ENCODE data around the gene IZUMO2. TPM values are rescaled to one million over a fixed set of nuclear protein-coding genes. Genes with fewer than 3 reads are reported as not detected.

Gene IZUMO2
- polyA plus RNA-seq, 1 of the 3 experiments (the other 2 are of a cell fraction) = not detected

DNA sequence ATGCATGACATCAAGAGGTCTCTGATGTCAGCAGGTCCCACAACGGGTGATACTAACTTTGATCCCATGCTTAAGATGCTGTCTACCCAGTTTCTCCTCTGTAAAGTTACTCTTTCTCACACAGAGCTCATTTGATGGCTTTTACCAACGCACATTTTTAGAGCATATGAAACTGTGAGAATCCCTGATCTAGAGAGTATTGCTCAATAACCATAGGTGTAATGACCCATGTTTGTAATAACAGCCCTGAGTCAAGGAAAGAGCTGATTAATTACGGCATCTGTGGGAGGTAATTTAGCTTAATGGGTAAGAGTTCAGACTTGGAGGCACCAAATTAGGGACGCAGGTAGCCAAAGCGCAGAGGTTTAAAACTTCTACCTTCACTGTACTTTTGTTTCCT lies 18.0 kb upstream of the IZUMO2 start:
- Histone ChIP-seq H4K20me1 (ENCODE audit: insufficient read depth) (no peaks in the 10 kb centered on the region), H3K9ac (no peak overlapping the region), H3K9me3 (no peaks in the 10 kb centered on the region), H3F3A (replicated peaks; ENCODE audit: insufficient read depth) (no peaks in the 10 kb centered on the region), H3K36me3 (replicated peaks in 1 of 2; ENCODE audit: control insufficient read depth in 1 of 2, insufficient read depth in 2 of 2, low read length in 1 of 2) (no peaks in the 10 kb centered on the region), H3K9me2 (no peaks in the 10 kb centered on the region), H3K79me2 (ENCODE audit: insufficient read depth) (no peaks in the 10 kb centered on the region), H3K27me3 (ENCODE audit: insufficient read depth) (peaks cover 9% of the 10 kb centered on the region; the same call in 1 of the 2 replicates), H3K4me2 (no peak overlapping the region), H2AFZ (ENCODE audit: low read depth) (no peak overlapping the region), H3K4me3 (ENCODE audit: low read depth in 2 of 2, low read length in 1 of 2) (no peak overlapping the region), H3K4me1 (ENCODE audit: control insufficient read depth in 1 of 2, insufficient read depth in 2 of 2, low read depth in 1 of 2, low read length in 1 of 2) (no peaks in the 10 kb centered on the region), H3K27ac (ENCODE audit: low read depth in 2 of 2, low read length in 1 of 2) (no peak overlapping the region)
- TF ChIP-seq GATA2 (CRISPR knock-in tag; IDR thresholded peaks at IDR 0.05) (no peak), YY1 (IDR thresholded peaks at IDR 0.05; ENCODE audit: low read depth) (no peak), JUND (IDR thresholded peaks at IDR 0.05) (no peak), EP300 (IDR thresholded peaks at IDR 0.05; ENCODE audit: borderline replicate concordance in 1 of 2, low read depth in 1 of 2, low read length in 1 of 2) (no peak), SIN3A (IDR thresholded peaks at IDR 0.05; ENCODE audit: borderline replicate concordance, low read depth, low read length) (no peak), SMC3 (IDR thresholded peaks at IDR 0.05; ENCODE audit: low read depth, low read length) (no peak), TCF12 (IDR thresholded peaks at IDR 0.05) (no peak), TEAD4 (IDR thresholded peaks at IDR 0.05; ENCODE audit: borderline replicate concordance, insufficient read depth) (no peak)
- TF ChIP-seq, protein P1, sequence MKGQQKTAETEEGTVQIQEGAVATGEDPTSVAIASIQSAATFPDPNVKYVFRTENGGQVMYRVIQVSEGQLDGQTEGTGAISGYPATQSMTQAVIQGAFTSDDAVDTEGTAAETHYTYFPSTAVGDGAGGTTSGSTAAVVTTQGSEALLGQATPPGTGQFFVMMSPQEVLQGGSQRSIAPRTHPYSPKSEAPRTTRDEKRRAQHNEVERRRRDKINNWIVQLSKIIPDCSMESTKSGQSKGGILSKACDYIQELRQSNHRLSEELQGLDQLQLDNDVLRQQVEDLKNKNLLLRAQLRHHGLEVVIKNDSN (IDR thresholded peaks at IDR 0.05; ENCODE audit: borderline replicate concordance, low read depth) = no peak
- TF ChIP-seq, protein P2, sequence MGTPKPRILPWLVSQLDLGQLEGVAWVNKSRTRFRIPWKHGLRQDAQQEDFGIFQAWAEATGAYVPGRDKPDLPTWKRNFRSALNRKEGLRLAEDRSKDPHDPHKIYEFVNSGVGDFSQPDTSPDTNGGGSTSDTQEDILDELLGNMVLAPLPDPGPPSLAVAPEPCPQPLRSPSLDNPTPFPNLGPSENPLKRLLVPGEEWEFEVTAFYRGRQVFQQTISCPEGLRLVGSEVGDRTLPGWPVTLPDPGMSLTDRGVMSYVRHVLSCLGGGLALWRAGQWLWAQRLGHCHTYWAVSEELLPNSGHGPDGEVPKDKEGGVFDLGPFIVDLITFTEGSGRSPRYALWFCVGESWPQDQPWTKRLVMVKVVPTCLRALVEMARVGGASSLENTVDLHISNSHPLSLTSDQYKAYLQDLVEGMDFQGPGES (IDR thresholded peaks at IDR 0.05; ENCODE audit: low read depth, low read length) = no peak
- TF ChIP-seq, protein P3, sequence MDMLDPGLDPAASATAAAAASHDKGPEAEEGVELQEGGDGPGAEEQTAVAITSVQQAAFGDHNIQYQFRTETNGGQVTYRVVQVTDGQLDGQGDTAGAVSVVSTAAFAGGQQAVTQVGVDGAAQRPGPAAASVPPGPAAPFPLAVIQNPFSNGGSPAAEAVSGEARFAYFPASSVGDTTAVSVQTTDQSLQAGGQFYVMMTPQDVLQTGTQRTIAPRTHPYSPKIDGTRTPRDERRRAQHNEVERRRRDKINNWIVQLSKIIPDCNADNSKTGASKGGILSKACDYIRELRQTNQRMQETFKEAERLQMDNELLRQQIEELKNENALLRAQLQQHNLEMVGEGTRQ (IDR thresholded peaks at IDR 0.05; ENCODE audit: borderline replicate concordance, low read depth, low read length) = no peak
- TF ChIP-seq, protein P4, sequence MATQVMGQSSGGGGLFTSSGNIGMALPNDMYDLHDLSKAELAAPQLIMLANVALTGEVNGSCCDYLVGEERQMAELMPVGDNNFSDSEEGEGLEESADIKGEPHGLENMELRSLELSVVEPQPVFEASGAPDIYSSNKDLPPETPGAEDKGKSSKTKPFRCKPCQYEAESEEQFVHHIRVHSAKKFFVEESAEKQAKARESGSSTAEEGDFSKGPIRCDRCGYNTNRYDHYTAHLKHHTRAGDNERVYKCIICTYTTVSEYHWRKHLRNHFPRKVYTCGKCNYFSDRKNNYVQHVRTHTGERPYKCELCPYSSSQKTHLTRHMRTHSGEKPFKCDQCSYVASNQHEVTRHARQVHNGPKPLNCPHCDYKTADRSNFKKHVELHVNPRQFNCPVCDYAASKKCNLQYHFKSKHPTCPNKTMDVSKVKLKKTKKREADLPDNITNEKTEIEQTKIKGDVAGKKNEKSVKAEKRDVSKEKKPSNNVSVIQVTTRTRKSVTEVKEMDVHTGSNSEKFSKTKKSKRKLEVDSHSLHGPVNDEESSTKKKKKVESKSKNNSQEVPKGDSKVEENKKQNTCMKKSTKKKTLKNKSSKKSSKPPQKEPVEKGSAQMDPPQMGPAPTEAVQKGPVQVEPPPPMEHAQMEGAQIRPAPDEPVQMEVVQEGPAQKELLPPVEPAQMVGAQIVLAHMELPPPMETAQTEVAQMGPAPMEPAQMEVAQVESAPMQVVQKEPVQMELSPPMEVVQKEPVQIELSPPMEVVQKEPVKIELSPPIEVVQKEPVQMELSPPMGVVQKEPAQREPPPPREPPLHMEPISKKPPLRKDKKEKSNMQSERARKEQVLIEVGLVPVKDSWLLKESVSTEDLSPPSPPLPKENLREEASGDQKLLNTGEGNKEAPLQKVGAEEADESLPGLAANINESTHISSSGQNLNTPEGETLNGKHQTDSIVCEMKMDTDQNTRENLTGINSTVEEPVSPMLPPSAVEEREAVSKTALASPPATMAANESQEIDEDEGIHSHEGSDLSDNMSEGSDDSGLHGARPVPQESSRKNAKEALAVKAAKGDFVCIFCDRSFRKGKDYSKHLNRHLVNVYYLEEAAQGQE (IDR thresholded peaks at IDR 0.05; ENCODE audit: low read depth, low read length) = no peak
- WGBS (ENCODE audit: low lambda C conversion rate) = 23% methylated on average over 5 of the region's 5 CpGs
- POLR2A ChIA-PET = no interaction called here
- no peak for DNase-seq
- CTCF ChIA-PET = interaction anchor here (1.1 kb wide), 1 partner anchor 45 kb away, joined by 3 read pairs; no protein-coding TSS in a partner anchor

Measured in SK-N-SH (cell line).